HCT116 (cell line): ENCODE measurements around the gene TH.

Source experiments
- JUND ChIP-seq: IDR thresholded peaks from 2 replicates; pipeline ENCODE4 v1.6.1; 2012
- POLR2AphosphoS5 ChIP-seq: IDR thresholded peaks from 2 replicates; pipeline ENCODE4 v1.6.1; 2011; ENCODE audit warnings: mild to moderate bottlenecking, low read depth, low read length, moderate library complexity
- TF ChIP-seq, protein P1 (sequence below), 3 experiments: fragments of 200-600 bp in 1 of 3; sonication (generic) in 1 of 3; IDR thresholded peaks in 2 of 3; conservative IDR thresholded peaks in 1 of 3; 2 replicates each; pipeline ENCODE4 v1.5.1; 2012 to 2017; ENCODE audit warnings: low read depth in 2 of 3, low read length in 2 of 3, antibody characterized with exemption in 1 of 3, borderline replicate concordance in 1 of 3, control low read depth in 1 of 3, mild to moderate bottlenecking in 1 of 3, mixed read lengths in 1 of 3, mixed run types in 1 of 3, moderate library complexity in 1 of 3; ENCODE audit not compliant: insufficient read depth in 1 of 3

DNA sequence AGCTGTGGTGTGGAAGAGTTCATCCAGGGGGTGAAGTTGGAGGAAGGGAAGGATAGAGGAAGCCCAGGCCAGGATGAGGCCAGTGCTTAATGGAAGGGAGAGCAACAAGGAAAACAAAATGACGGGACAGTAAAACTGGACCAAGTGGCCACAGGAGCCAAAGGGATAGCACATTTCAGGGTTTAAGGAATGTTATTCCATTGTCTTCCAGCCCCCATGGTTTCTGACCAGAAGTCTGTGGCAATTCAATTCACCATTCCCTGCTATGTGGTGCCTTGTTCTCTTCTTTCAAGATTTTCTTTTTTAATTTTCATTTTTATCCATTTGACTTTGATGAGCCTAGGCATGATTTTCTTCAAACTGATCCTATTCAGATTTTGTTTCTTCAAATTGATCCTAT, 54.9 kb downstream of the TH start:
- TF ChIP-seq POLR2AphosphoS5 (no peak), JUND (no peak)
- TF ChIP-seq, protein P1, sequence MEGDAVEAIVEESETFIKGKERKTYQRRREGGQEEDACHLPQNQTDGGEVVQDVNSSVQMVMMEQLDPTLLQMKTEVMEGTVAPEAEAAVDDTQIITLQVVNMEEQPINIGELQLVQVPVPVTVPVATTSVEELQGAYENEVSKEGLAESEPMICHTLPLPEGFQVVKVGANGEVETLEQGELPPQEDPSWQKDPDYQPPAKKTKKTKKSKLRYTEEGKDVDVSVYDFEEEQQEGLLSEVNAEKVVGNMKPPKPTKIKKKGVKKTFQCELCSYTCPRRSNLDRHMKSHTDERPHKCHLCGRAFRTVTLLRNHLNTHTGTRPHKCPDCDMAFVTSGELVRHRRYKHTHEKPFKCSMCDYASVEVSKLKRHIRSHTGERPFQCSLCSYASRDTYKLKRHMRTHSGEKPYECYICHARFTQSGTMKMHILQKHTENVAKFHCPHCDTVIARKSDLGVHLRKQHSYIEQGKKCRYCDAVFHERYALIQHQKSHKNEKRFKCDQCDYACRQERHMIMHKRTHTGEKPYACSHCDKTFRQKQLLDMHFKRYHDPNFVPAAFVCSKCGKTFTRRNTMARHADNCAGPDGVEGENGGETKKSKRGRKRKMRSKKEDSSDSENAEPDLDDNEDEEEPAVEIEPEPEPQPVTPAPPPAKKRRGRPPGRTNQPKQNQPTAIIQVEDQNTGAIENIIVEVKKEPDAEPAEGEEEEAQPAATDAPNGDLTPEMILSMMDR (IDR thresholded peaks at IDR 0.05 in 2 of 3, conservative IDR thresholded peaks at IDR 0.05 in 1 of 3; ENCODE audit: borderline replicate concordance in 1 of 3, insufficient read depth in 1 of 3, low read depth in 2 of 3, low read length in 2 of 3), result no peak
